H9 (cell line): Measurements from ENCODE around the gene NDRG4. TPM values are rescaled to one million over a fixed set of nuclear protein-coding genes. Genes with fewer than 3 reads are reported as not detected.
A peak's percentile ranks its signal among the peaks of the same experiment; 100 is the strongest.

Experiments
- DNase-seq: peaks from one replicate; pipeline ENCODE4 v3.0.0-alpha.2; 2017
- H2AFZ ChIP-seq: one replicate; pipeline ENCODE4 v1.6.1; 2013; ENCODE audit warnings: mild to moderate bottlenecking, low read length, control low read depth, moderate library complexity
- H2AK5ac ChIP-seq: 2 replicates; pipeline ENCODE4 v1.6.1; 2013; ENCODE audit warnings: low read length, control low read depth, mixed read lengths; ENCODE audit not compliant: insufficient read length
- H2BK120ac ChIP-seq: one replicate; pipeline ENCODE4 v1.6.1; 2013; ENCODE audit warnings: low read depth, mild to moderate bottlenecking, low read length, control low read depth, inconsistent platforms; ENCODE audit not compliant: poor library complexity, severe bottlenecking
- H2BK12ac ChIP-seq: 2 replicates; pipeline ENCODE4 v1.6.1; 2013; ENCODE audit warnings: low read length, control low read depth, mixed read lengths, low read depth; ENCODE audit not compliant: insufficient read length
- H2BK15ac ChIP-seq: 2 replicates; pipeline ENCODE4 v1.6.1; 2013; ENCODE audit warnings: low read depth, low read length, control low read depth
- H2BK20ac ChIP-seq: one replicate; pipeline ENCODE4 v1.6.1; 2013; ENCODE audit warnings: low read depth, mild to moderate bottlenecking, low read length, control low read depth, inconsistent platforms; ENCODE audit not compliant: poor library complexity, severe bottlenecking
- H2BK5ac ChIP-seq: 2 replicates; pipeline ENCODE4 v1.6.1; 2013; ENCODE audit warnings: low read length, control low read depth, mixed read lengths; ENCODE audit not compliant: insufficient read length
- H3K14ac ChIP-seq: 2 replicates; pipeline ENCODE4 v1.6.1; 2013; ENCODE audit warnings: low read length, control low read depth; ENCODE audit not compliant: insufficient read depth
- H3K18ac ChIP-seq: 2 replicates; pipeline ENCODE4 v1.6.1; 2013; ENCODE audit warnings: low read depth, mild to moderate bottlenecking, mixed read lengths, low read length, control low read depth; ENCODE audit not compliant: insufficient read length
- H3K23ac ChIP-seq: 2 replicates; pipeline ENCODE4 v1.6.1; 2013; ENCODE audit warnings: low read length, control low read depth, mixed read lengths, low read depth; ENCODE audit not compliant: insufficient read length
- H3K23me2 ChIP-seq: 2 replicates; pipeline ENCODE4 v1.6.1; 2013; ENCODE audit warnings: low read depth, mild to moderate bottlenecking, mixed read lengths, low read length, control low read depth; ENCODE audit not compliant: insufficient read length, poor library complexity, severe bottlenecking
- H3K27ac ChIP-seq: 2 replicates; pipeline ENCODE4 v1.5.1; 2013; ENCODE audit warnings: low read length, control low read depth, mixed read lengths, low read depth; ENCODE audit not compliant: insufficient read length
- H3K27me3 ChIP-seq: 2 replicates; pipeline ENCODE4 v1.6.1; 2013; ENCODE audit warnings: low read length, control low read depth, inconsistent platforms; ENCODE audit not compliant: insufficient read depth
- H3K4ac ChIP-seq: 2 replicates; pipeline ENCODE4 v1.6.1; 2013; ENCODE audit warnings: low read depth, mild to moderate bottlenecking, control low read depth, inconsistent platforms, low read length, moderate library complexity
- H3K4me1 ChIP-seq: 2 replicates; pipeline ENCODE4 v1.6.1; 2013; ENCODE audit warnings: low read length, control low read depth, inconsistent platforms; ENCODE audit not compliant: insufficient read depth
- H3K4me2 ChIP-seq: 2 replicates; pipeline ENCODE4 v1.6.1; 2013; ENCODE audit warnings: low read length, control low read depth, mixed read lengths; ENCODE audit not compliant: insufficient read length, insufficient read depth
- H3K56ac ChIP-seq: 2 replicates; pipeline ENCODE4 v1.6.1; 2013; ENCODE audit warnings: low read depth, mild to moderate bottlenecking, mixed read lengths, low read length, control low read depth; ENCODE audit not compliant: insufficient read length
- H3K79me1 ChIP-seq: 2 replicates; pipeline ENCODE4 v1.6.1; 2013; ENCODE audit warnings: low read depth, mild to moderate bottlenecking, moderate library complexity, low read length, control low read depth, inconsistent platforms; ENCODE audit not compliant: insufficient read depth, poor library complexity, severe bottlenecking
- H3K79me2 ChIP-seq: 2 replicates; pipeline ENCODE4 v1.6.1; 2013; ENCODE audit warnings: low read length, control low read depth, inconsistent platforms; ENCODE audit not compliant: insufficient read depth
- H3K9ac ChIP-seq: 2 replicates; pipeline ENCODE4 v1.6.1; 2013; ENCODE audit warnings: low read length, control low read depth, mixed read lengths; ENCODE audit not compliant: insufficient read length; ENCODE audit errors: extremely low read depth
- H3K9me3 ChIP-seq: one replicate; pipeline ENCODE4 v1.6.1; 2013; ENCODE audit warnings: low read depth, low read length, inconsistent platforms; ENCODE audit not compliant: control insufficient read depth
- H3T11ph ChIP-seq: one replicate; pipeline ENCODE4 v1.6.1; 2013; ENCODE audit warnings: mild to moderate bottlenecking, low read length, control low read depth, inconsistent platforms
- H4K20me1 ChIP-seq: one replicate; pipeline ENCODE4 v1.6.1; 2013; ENCODE audit not compliant: control insufficient read depth, insufficient read length, insufficient read depth
- H4K5ac ChIP-seq: 2 replicates; pipeline ENCODE4 v1.6.1; 2013; ENCODE audit warnings: low read depth, mild to moderate bottlenecking, mixed read lengths, low read length, control low read depth; ENCODE audit not compliant: insufficient read length
- H4K8ac ChIP-seq: replicated peaks from 2 replicates; pipeline ENCODE4 v1.6.1; 2013; ENCODE audit warnings: low read length, control low read depth, mixed read lengths, low read depth; ENCODE audit not compliant: insufficient read length
- H4K91ac ChIP-seq: 2 replicates; pipeline ENCODE4 v1.6.1; 2013; ENCODE audit warnings: low read depth, mild to moderate bottlenecking, moderate library complexity, mixed read lengths, low read length, control low read depth; ENCODE audit not compliant: insufficient read length
- H3K27ac Mint-ChIP-seq, 3 experiments: 2 replicates in 2 of 3; 3 replicates in 1 of 3; pipeline ENCODE4 v1.8.0; 2020 to 2021; ENCODE audit warnings: mixed read lengths in 3 of 3, mild to moderate bottlenecking in 1 of 3, moderate library complexity in 1 of 3
- H3K27me3 Mint-ChIP-seq: 2 replicates; pipeline ENCODE4 v1.8.0; 2021; ENCODE audit warnings: low read depth, mild to moderate bottlenecking, moderate library complexity, mixed read lengths
- H3K36me3 Mint-ChIP-seq, 3 experiments: 2 replicates in 2 of 3; 3 replicates in 1 of 3; pipeline ENCODE4 v1.8.0; 2020 to 2021; ENCODE audit warnings: low read depth in 3 of 3, mixed read lengths in 3 of 3; ENCODE audit not compliant: insufficient read depth in 1 of 3
- H3K4me1 Mint-ChIP-seq, 2 experiments: 2 replicates each; pipeline ENCODE4 v1.8.0; 2020; ENCODE audit warnings: mixed read lengths in 2 of 2
- H3K4me3 Mint-ChIP-seq, 2 experiments: 2 replicates in 1 of 2; 3 replicates in 1 of 2; pipeline ENCODE4 v1.8.0; 2020 to 2021; ENCODE audit warnings: mild to moderate bottlenecking in 2 of 2, mixed read lengths in 2 of 2, moderate library complexity in 1 of 2
- H3K9me3 Mint-ChIP-seq, 2 experiments: 2 replicates in 1 of 2; 3 replicates in 1 of 2; pipeline ENCODE4 v1.8.0; 2020; ENCODE audit warnings: mild to moderate bottlenecking in 2 of 2, mixed read lengths in 2 of 2, moderate library complexity in 1 of 2
- WGBS: extraction: QIAGEN DNeasy Blood & Tissue Kit; methylation state at CpG from one replicate; pipeline ENCODE4 v1.1.7; 2013; ENCODE audit warnings: missing lambda C conversion rate, low lambda C conversion rate, mixed read lengths; ENCODE audit not compliant: insufficient read length; ENCODE audit errors: extremely low coverage; 5-methylcytosine and 5-hydroxymethylcytosine counted together
- total RNA-seq: library from RNA; stranded (reverse); gene quantifications from 2 replicates; pipeline ENCODE4 v1.2.1, GENCODE V29; 2021
- TF ChIP-seq, protein P1 (sequence below): fragments of 200-600 bp; sonication (generic); conservative IDR thresholded peaks from 3 replicates; pipeline ENCODE4 v1.8.0; 2021; ENCODE audit warnings: antibody characterized with exemption, mild to moderate bottlenecking

Gene NDRG4
- total RNA-seq, 1 experiment from 2014 or later = 18.6 TPM

DNA sequence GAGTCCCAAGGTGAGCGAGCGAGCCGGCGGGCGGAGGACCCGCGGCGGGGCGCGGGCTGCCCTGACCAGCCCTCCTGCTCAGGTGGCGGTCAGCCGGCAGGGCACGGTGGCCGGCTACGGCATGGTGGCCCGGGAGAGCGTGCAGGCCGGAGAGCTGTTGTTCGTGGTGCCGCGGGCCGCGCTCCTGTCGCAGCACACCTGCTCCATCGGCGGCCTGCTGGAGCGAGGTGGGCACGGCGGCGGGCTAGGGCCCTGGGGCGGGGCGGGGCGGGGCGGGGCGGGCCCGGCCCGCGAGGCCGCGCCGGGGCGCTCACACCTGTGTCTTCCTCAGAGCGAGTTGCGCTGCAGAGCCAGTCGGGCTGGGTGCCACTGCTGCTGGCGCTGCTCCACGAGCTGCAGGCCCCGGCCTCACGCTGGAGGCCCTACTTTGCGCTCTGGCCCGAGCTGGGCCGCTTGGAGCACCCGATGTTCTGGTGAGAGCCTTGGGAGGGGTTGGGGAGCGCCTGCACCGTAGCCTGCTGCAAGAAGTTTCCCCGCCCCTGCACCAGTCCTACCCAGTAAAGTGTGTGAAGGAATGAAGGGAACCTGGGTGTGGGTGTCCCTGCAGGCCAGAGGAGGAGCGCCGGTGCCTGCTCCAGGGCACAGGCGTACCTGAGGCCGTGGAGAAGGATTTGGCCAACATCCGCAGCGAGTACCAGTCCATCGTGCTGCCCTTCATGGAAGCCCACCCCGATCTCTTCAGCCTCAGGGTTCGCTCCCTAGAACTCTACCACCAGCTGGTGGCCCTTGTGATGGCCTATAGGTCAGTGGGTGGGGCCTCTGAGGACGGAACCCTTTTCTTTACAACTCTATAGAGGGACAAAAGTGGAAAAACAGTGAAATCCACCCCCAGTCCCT lies 16.2 kb downstream of the NDRG4 start:
- no peak overlapping the region for H4K91ac ChIP-seq
- H3K27me3 ChIP-seq = no peaks in the 10 kb centered on the region
- peak overlapping the region; percentile 84; the same call in 1 of the 2 replicates for H3K14ac ChIP-seq
- no peak overlapping the region for H3K27ac ChIP-seq
- H3K9me3 Mint-ChIP-seq = no peaks in the 10 kb centered on the region; a peak in 2 of 5 replicates
- no peak overlapping the region for H2BK120ac ChIP-seq
- no peak overlapping the region for H3K4ac ChIP-seq
- H2BK15ac ChIP-seq = no peak overlapping the region
- H3K36me3 Mint-ChIP-seq = peaks cover 19 to 68% (median 43%) of the 10 kb centered on the region in 3 experiments; a peak in 6 of 7 replicates
- H3K27me3 Mint-ChIP-seq = no peaks in the 10 kb centered on the region; the same call in 1 of the 2 replicates
- peaks cover 16 to 24% of the 10 kb centered on the region in 2 experiments for H3K4me1 Mint-ChIP-seq
- no peak overlapping the region for H4K8ac ChIP-seq
- no peak overlapping the region for H2BK5ac ChIP-seq
- no peak overlapping the region for H2BK12ac ChIP-seq
- no CpG with 5 or more reads among the region's 66 CpGs for WGBS
- no peaks in the 10 kb centered on the region for H3K79me2 ChIP-seq
- H3K18ac ChIP-seq = peak overlapping the region; percentile 88
- H2BK20ac ChIP-seq = no peak overlapping the region
- no peak overlapping the region for H3K23ac ChIP-seq
- H3K4me2 ChIP-seq = peak overlapping the region; percentile 56
- H3K4me1 ChIP-seq = 0 out of 2 replicates have a peak, but pooled peaks cover 3% of the 10 kb centered on the region
- TF ChIP-seq, protein P1, sequence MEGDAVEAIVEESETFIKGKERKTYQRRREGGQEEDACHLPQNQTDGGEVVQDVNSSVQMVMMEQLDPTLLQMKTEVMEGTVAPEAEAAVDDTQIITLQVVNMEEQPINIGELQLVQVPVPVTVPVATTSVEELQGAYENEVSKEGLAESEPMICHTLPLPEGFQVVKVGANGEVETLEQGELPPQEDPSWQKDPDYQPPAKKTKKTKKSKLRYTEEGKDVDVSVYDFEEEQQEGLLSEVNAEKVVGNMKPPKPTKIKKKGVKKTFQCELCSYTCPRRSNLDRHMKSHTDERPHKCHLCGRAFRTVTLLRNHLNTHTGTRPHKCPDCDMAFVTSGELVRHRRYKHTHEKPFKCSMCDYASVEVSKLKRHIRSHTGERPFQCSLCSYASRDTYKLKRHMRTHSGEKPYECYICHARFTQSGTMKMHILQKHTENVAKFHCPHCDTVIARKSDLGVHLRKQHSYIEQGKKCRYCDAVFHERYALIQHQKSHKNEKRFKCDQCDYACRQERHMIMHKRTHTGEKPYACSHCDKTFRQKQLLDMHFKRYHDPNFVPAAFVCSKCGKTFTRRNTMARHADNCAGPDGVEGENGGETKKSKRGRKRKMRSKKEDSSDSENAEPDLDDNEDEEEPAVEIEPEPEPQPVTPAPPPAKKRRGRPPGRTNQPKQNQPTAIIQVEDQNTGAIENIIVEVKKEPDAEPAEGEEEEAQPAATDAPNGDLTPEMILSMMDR = no peak
- peak overlapping the region; percentile 42 for H3K9ac ChIP-seq
- peak overlapping the region; percentile 92 to 95 for H3K4me3 Mint-ChIP-seq
- no peaks in the 10 kb centered on the region for H3K23me2 ChIP-seq
- no peaks in the 10 kb centered on the region for H4K20me1 ChIP-seq
- no peak overlapping the region for H4K5ac ChIP-seq
- H3T11ph ChIP-seq = no peak overlapping the region
- peak overlapping the region in 2 of 3 experiments; percentile 86 to 97; a peak in 4 of 7 replicates for H3K27ac Mint-ChIP-seq
- H2AK5ac ChIP-seq = no peak overlapping the region
- H3K56ac ChIP-seq = no peak overlapping the region
- no peak overlapping the region for H2AFZ ChIP-seq
- peak; percentile 74 for DNase-seq
- no peaks in the 10 kb centered on the region for H3K79me1 ChIP-seq
- H3K9me3 ChIP-seq = no peaks in the 10 kb centered on the region
